Prostate gland (tissue), 2 donors: ENCODE results near the gene SYT13.
"Not testable (repeated sequence)": the region's sequence is repeated elsewhere in the genome, so short reads cannot be mapped to it uniquely, and the experiment has no call there.

Source experiments
- CTCF ChIP-seq, 4 experiments: fragments of 200-600 bp in 2 of 4; fragments of 450-650 bp in 2 of 4; sonication (generic) in 2 of 4; IDR thresholded peaks; 1 replicate in 3 of 4; 2 replicates in 1 of 4; pipeline ENCODE4 v1.5.1; 2016 to 2019; ENCODE audit warnings: antibody characterized with exemption in 4 of 4, mild to moderate bottlenecking in 2 of 4, moderate library complexity in 2 of 4
- POLR2A ChIP-seq: fragments of 450-650 bp; IDR thresholded peaks from one replicate; pipeline ENCODE4 v1.6.1; 2016; ENCODE audit warnings: antibody characterized with exemption, mild to moderate bottlenecking
- POLR2AphosphoS5 ChIP-seq: sonication (generic); formaldehyde crosslinking; IDR thresholded peaks from one replicate; pipeline ENCODE4 v1.6.1; 2017; ENCODE audit warnings: antibody characterized with exemption

DNA sequence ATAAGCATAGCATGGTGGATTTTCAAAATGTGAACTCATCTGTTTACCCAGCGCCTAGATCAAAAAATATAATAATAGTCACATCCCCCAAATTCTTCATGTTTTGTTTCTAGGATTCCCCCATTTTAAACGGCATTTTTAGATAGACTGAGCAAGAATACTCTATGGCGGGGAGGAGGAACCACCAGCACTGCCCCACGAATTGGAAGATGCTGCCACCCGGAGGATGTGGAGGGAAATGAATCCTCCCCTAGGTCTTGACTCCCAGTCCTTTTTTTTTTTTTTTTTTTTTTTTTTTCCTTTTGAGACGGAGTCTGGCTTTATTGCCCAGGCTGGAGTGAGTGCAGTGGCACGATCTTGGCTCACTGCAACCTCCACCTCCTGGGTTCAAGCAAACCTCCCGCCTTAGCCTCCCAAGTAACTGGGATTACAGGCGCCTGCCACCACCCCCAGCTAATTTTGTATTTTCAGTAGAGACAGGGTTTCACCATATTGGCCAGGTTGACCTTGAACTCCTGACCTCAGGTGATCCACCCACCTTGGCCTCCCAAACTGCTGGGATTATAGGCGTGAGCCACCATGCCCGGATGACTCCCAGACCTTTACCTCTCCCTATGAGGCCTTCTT is 7.5 kb upstream of the SYT13 start:
- not testable (repeated sequence) for TF ChIP-seq POLR2A, POLR2AphosphoS5
- peak in 3 of 4 experiments; percentile 48 to 64 (median 54) for TF ChIP-seq CTCF (IDR thresholded peaks at IDR 0.05)
